GM19035 (cell line): ENCODE data around the gene HOXA10.

Experiments
- ATAC-seq: cut with Tn5 transposase; IDR thresholded peaks from one replicate; pipeline ENCODE4 v1.9.1; 2021; ENCODE audit not compliant: unreplicated experiment

The HOXA10 gene

GRCh38 chr7:27157702-27158431, 16.3 kb downstream of the HOXA10 start:
- no peak for ATAC-seq

- ATAC-seq: no peak
Observed at GRCh38 chr7:27156916-27157701, 17.0 kb downstream of the HOXA10 start.

- ATAC-seq: no peak
Observed at GRCh38 chr7:27156508-27156898, 17.6 kb downstream of the HOXA10 start, which contains the start of gene HOXA7. Gene HOXA7 (minus strand): TSS chr7:27156675. CDS start chr7:27156545, 130 bp downstream.

GRCh38 chr7:27155816-27156507, 18.2 kb downstream of the HOXA10 start:
- no peak for ATAC-seq

- no peak for ATAC-seq
Observed at GRCh38 chr7:27154901-27155815, 19.0 kb downstream of the HOXA10 start.

- ATAC-seq: no peak
Observed at GRCh38 chr7:27154369-27154768, 19.8 kb downstream of the HOXA10 start.

- no peak for ATAC-seq
Observed at GRCh38 chr7:27153526-27153925, 20.6 kb downstream of the HOXA10 start.

GRCh38 chr7:27152816-27153442, 21.2 kb downstream of the HOXA10 start:
- no peak for ATAC-seq

GRCh38 chr7:27151931-27152815, 21.9 kb downstream of the HOXA10 start, which contains the start of gene HOXA3:
Gene HOXA3 (minus strand): TSS chr7:27152583. CDS start chr7:27110640, 41,943 bp downstream.
- no peak for ATAC-seq

- ATAC-seq: no peak
Observed at GRCh38 chr7:27151341-27151930, 22.7 kb downstream of the HOXA10 start.

- peak; percentile 88 for ATAC-seq
Observed at GRCh38 chr7:27150568-27151340, 23.4 kb downstream of the HOXA10 start.

GRCh38 chr7:27149842-27150567, 24.1 kb downstream of the HOXA10 start:
- no peak for ATAC-seq

- no peak for ATAC-seq
Observed at GRCh38 chr7:27148756-27149641, 25.1 kb downstream of the HOXA10 start.

GRCh38 chr7:27148031-27148755, 25.9 kb downstream of the HOXA10 start:
- ATAC-seq: no peak

GRCh38 chr7:27147199-27148030, 26.7 kb downstream of the HOXA10 start, which contains the start of gene HOXA6:
Gene HOXA6 (minus strand): TSS chr7:27147774. CDS start chr7:27147749, 25 bp downstream.
- no peak for ATAC-seq
